Measurements from ENCODE around the gene FIG4.

DNA sequence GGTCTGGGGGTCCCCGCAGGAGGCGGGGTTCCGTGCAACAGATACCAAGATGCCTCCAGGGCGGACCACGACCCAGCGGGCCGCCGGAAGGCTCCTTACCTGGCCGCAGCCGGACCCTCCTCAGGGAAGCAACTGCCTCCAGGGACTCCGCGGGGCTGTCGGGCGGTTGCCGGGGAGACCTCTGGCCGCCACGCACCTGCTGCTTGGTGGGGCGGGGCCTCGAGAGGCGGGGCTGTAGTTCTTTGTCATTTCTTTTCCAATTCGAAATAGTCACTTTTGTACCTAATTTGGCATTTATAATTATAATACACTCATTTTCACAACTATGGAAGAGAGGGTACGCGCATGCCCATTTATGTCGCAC is 741 bp upstream of the FIG4 start:
- TF ChIP-seq MAX (IDR thresholded peaks at IDR 0.05) (no peak), POLR2AphosphoS5 (IDR thresholded peaks at IDR 0.05; ENCODE audit: low read depth, low read length) (no peak), RAD21 (IDR thresholded peaks at IDR 0.05; ENCODE audit: low read depth) (no peak), CTCF (IDR thresholded peaks at IDR 0.05 in 2 of 3, conservative IDR thresholded peaks at IDR 0.05 in 1 of 3; ENCODE audit: borderline replicate concordance in 1 of 3, insufficient read depth in 1 of 3, low read depth in 2 of 3, low read length in 2 of 3) (no peak), POLR2A (IDR thresholded peaks at IDR 0.05; ENCODE audit: borderline replicate concordance, extremely low read depth, insufficient read depth, insufficient read length) (no peak), SP1 (IDR thresholded peaks at IDR 0.05; ENCODE audit: low read depth) (no peak), ATF3 (IDR thresholded peaks at IDR 0.05) (no peak), EZH2 (IDR thresholded peaks at IDR 0.05) (no peak)

Data from HCT116 (cell line).